ENCODE data around the gene KHDC1. TPM values are rescaled to one million over a fixed set of nuclear protein-coding genes. Genes with fewer than 3 reads are reported as not detected.
A peak's percentile ranks its signal among the peaks of the same experiment; 100 is the strongest.
"Not testable (repeated sequence)": the region's sequence is repeated elsewhere in the genome, so short reads cannot be mapped to it uniquely, and the experiment has no call there.

The KHDC1 gene, protein sequence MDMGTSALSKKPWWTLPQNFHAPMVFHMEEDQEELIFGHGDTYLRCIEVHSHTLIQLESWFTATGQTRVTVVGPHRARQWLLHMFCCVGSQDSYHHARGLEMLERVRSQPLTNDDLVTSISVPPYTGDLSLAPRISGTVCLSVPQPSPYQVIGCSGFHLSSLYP
- 5.1 and 5.2 TPM in 2 replicates for total RNA-seq

DNA sequence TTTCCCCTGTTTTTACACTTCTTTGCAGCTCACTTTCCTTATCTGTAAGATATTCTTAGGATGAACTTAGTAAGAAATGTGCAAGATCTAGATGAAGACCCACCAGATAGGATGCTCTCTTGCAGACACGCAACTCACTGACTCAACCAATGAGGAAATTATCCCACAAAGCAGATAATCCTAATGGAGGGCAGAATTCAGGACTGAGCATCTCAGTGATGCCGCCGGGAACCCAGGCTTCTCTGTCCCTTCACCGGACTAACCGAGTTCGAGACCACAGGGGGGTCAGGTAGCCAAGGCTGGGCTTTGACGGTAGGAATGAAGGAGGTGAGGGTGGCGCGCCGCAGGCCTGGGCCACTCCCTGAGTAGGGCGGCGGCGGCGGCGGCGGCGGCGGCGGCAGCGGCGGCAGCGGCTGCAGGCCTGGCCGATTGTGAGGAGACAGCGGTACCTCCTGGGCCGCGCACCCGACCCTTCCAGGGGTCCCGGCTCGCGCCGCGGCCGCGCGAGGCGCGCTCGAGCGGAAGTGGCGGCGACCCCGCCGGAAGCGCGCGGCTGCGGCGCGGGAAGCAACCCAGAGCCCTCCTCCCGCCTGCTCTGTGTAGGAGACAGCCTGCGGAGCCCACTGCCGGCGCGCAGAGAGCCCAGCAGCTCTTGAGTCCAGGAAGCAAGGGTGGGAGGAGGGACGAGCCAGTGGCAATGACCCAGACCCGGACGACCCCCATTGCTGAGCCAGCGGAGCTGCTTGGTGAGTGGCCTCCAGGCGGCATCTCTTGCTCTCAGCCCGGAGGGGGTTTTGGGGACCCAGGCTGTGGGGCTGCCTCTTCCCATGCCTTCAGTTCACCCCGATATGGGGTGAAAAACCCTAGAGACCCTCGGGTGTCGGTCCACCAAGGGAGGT, at the start of gene KHDC1:
Gene KHDC1, minus strand, starts transcription at position 526 of the 899 bp plus-strand sequence. CDS start 20,679 bp downstream, outside the sequence.
- intact Hi-C loops (cut with micrococcal nuclease): loop anchor here (2.0 kb wide), 2 partner anchors 46 to 642 kb away; no protein-coding TSS in a partner anchor
- Mint-ChIP-seq H3K27me3 (no peaks in the 10 kb centered on the region), H3K27ac (peak within 1 kb of the TSS; percentile 83), H3K9me3 (no peaks in the 10 kb centered on the region), H3K4me1 (peaks cover 29% of the 10 kb centered on the region), H3K36me3 (ENCODE audit: low read depth) (peaks cover 28% of the 10 kb centered on the region), H3K4me3 (peak within 1 kb of the TSS; percentile 86)
- DNase-seq: peak; percentile 89

DNA sequence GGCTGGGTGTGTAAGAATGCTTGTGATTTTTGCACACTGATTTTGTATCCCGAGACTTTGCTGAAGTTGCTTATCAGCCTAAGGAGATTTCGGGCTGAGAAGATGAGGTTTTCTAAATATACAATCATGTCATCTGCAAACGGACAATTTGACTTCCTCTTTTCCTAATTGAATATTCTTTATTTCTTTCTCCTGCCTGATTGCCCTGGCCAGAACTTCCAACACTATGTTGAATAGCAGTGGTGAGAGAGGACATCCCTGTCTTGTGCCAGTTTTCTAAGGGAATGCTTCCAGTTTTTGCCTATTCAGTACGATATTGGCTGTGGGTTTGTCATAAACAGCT, 47.5 kb upstream of the KHDC1 start:
- H3K4me3 Mint-ChIP-seq: peak overlapping the region; percentile 98
- peak overlapping the region; percentile 87 for H3K27ac Mint-ChIP-seq
- H3K4me1 Mint-ChIP-seq: peaks cover 27% of the 10 kb centered on the region
- H3K36me3 Mint-ChIP-seq (ENCODE audit: low read depth); intact Hi-C loops (cut with micrococcal nuclease); DNase-seq; H3K9me3 Mint-ChIP-seq: not testable (repeated sequence)
- peaks cover 38% of the 10 kb centered on the region for H3K27me3 Mint-ChIP-seq

DNA sequence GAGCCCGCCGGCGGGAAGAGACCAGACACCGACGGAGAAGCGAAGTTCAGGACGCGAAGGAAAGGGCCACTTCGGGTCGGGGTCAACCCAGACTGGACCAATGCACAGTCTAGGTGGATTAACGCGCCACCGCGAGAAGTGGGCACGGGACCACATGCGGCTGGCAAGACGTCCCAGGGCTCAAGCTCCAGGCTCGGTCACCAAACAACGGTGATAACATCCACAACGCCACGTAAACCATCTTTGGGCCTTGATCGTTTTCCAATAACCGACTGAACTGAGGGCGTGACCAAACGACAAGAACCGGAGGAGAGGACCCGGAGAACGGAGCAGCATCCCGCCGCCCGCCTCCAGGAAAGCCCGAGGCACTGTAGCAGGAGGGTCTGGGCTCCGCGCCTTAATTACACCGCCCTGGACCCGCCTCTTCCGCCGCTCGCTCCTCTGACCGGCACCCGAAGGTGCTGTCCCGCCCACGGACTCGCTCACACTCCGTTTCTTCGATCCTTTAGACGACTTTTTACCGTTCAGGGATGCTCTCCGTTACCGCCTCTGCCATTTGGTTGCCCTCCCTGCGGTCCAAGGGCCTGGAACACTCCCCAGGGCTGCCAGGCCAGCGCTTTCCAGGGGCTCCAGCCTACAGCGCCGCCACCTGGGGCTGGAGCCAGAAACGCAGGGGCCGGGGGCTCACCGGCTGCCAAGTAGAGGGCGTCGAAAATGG, 46.9 kb upstream of the KHDC1 start:
- peaks cover 5% of the 10 kb centered on the region for H3K36me3 Mint-ChIP-seq (ENCODE audit: low read depth)
- H3K4me3 Mint-ChIP-seq: peak overlapping the region; percentile 98
- peak overlapping the region; percentile 87 for H3K27ac Mint-ChIP-seq
- peaks cover 7% of the 10 kb centered on the region for H3K9me3 Mint-ChIP-seq
- intact Hi-C loops (cut with micrococcal nuclease): loop anchor here (2.0 to 5.0 kb wide), 2 partner anchors 47 to 688 kb away; partner anchors contain the start of genes KCNQ5 and KHDC1
- peaks cover 33% of the 10 kb centered on the region for H3K27me3 Mint-ChIP-seq
- peak; percentile 87 for DNase-seq
- peaks cover 27% of the 10 kb centered on the region for H3K4me1 Mint-ChIP-seq

DNA sequence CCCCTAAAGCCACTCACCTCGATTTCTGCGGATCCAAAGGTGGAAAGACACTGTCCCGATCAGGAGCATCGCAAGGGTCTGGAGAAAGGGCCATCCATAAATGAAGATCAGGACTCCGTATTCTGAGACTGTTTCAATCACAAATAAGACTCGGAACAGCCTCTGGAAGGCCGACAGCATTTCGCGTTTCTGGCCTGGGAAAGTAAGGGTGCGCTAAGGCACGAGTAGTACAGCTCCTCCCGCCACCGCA, 46.5 kb upstream of the KHDC1 start:
- Mint-ChIP-seq H3K4me1 (peaks cover 27% of the 10 kb centered on the region), H3K4me3 (peak overlapping the region; percentile 98), H3K27me3 (peaks cover 30% of the 10 kb centered on the region), H3K27ac (peak overlapping the region; percentile 87), H3K9me3 (peaks cover 7% of the 10 kb centered on the region), H3K36me3 (ENCODE audit: low read depth) (peaks cover 5% of the 10 kb centered on the region)
- DNase-seq: no peak
- intact Hi-C loops (cut with micrococcal nuclease): loop anchor here (2.0 to 5.0 kb wide), 2 partner anchors 47 to 687 kb away; partner anchors contain the start of genes KCNQ5 and KHDC1

DNA sequence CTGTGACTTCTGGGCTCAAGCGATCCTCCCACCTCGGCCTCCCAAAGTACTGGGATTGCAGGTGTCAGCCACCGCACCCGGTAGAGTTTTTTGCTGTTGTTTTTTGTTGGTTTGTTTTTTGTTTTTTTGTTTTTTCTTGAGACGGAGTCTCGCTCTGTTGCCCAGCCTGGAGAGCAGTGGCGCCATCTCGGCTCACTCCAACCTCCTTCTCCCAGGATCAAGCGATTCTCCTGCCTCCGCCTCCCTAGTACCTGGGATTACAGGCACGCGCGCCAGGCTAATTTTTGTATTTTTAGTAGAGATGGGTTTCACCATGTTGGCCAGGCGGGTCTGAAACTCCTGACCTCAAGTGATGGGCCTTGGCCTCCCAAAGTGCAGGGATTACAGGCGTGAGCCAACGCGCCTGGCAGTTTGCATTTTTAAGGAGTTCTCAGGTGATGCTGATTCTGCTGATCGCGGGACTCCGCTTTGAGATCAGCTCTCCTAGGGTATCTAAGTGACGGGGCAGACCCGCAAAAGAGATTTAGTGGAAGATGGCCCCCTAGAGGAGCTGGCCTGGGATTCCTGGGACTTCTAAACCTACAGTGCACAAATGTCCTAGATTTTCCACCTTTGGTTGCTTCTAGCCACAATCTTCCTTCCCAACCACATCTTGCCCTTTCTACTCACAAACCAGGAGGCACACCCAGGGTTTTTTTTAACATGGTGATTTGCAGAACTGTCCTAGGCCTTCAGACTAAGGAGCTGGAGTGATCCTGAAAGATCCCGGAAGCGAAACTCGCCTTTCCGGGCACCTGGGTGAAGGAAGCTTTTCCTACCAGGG, 45.9 kb upstream of the KHDC1 start:
- H3K9me3 Mint-ChIP-seq: peaks cover 7% of the 10 kb centered on the region
- H3K27ac Mint-ChIP-seq: peak overlapping the region; percentile 87
- DNase-seq: no peak
- intact Hi-C loops (cut with micrococcal nuclease): loop anchor here (2.0 to 5.0 kb wide), 2 partner anchors 46 to 687 kb away; partner anchors contain the start of genes KCNQ5 and KHDC1
- H3K36me3 Mint-ChIP-seq (ENCODE audit: low read depth): peaks cover 5% of the 10 kb centered on the region
- peaks cover 27% of the 10 kb centered on the region for H3K27me3 Mint-ChIP-seq
- peaks cover 27% of the 10 kb centered on the region for H3K4me1 Mint-ChIP-seq
- H3K4me3 Mint-ChIP-seq: peak overlapping the region; percentile 98

DNA sequence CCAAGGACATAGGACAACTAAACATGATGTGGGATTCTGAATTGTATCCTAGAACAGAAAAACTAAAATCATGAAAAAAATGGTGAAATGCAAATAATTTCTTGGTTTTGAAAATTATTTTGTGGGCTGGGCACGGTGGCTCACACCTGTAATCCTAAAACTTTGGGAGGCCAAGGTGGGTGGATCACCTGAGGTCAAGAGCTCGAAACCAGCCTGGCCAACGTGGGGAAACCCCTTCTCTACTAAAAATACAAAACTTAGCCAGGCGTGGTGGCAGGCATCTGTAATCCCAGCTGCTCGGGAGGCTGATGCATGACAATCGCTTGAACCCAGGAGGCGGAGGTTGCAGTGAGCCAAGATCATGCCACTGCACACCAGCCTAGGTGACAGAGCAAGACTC, 40.8 kb upstream of the KHDC1 start:
- H3K4me1 Mint-ChIP-seq; intact Hi-C loops (cut with micrococcal nuclease); DNase-seq; H3K27me3 Mint-ChIP-seq; H3K27ac Mint-ChIP-seq; H3K9me3 Mint-ChIP-seq; H3K36me3 Mint-ChIP-seq (ENCODE audit: low read depth); H3K4me3 Mint-ChIP-seq: not testable (repeated sequence)

DNA sequence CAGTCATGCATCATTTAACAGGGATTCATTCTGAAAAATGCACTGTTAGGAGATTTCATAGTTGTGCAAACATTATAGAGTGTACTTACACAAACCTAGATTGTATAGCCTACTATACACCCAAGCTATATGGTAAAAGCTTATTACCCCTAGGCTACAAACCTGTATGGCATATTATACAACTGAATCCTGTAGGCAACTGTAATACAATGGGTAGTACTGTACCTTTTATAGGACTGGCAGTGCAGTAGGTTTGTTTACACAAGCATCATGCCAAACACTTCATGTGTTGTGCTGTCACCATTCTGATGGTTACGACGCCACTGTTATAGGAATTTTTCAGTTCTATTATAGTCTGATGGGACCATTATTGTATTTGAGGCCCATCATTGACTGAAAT, 39.3 kb upstream of the KHDC1 start:
- peaks cover 14% of the 10 kb centered on the region for H3K36me3 Mint-ChIP-seq (ENCODE audit: low read depth)
- no peak overlapping the region for H3K4me3 Mint-ChIP-seq
- DNase-seq: no peak
- H3K4me1 Mint-ChIP-seq: peaks cover 7% of the 10 kb centered on the region
- intact Hi-C loops (cut with micrococcal nuclease): no loop called here
- H3K27ac Mint-ChIP-seq: no peak overlapping the region
- no peaks in the 10 kb centered on the region for H3K9me3 Mint-ChIP-seq
- no peaks in the 10 kb centered on the region for H3K27me3 Mint-ChIP-seq

DNA sequence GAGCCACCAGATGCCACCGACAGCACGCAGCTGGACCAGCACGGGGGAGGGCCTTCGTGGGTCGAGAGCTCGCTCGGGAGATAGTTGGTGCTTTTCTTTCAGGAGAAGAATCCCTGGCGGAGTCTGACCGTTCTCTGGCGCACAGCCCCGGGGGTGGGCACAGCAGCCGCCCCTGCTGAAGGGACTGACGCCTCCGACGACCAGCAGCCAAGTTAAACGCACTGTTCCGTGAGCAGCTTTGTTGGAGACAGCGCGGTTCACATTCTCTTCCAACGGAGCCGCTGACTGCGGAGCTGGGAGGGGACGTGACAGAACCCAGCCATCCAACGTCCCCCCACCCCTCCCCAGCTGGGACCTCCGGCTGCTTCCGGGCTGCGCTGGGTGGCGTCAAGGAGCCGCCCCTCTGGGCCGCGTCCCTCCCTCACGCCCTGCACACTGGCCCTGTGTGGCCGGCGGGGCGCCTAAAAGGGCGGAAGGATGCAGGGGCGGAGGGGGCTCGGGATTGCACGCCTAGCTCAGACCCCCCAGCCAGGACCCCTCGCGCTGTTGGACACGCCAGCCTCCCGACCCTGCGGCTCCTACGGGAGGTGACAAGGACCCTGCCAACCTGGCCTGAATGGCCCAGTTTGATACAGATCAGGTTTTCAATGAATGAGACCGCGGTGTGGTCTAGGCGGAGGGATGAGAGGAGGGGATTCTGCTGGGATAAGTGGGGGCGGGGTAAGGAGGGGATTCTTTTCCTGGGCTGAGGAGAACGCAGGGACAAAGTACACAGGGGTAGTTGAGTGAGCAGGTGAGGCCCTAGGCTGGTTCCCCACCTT, 36.4 kb upstream of the KHDC1 start:
- no peak overlapping the region for H3K27ac Mint-ChIP-seq
- H3K4me1 Mint-ChIP-seq: peaks cover 2% of the 10 kb centered on the region

DNA sequence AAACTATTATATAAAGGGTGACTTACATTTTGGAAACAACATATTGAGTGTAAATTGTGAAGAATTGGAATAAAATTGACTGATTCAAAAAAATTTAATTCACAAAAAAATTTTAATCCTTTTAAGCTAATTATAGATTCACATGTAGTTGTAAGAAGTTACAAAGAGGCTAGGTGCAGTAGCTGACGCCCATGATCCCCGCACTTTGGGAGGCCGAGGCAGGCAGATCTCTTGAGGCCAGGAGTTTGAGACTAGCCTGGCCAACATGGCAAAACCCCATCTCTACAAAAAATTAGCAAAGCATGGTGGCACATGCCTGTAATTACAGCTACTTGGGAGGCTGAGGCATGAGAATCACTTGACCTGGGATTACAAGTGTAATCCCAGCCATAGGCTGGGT, 30.3 kb upstream of the KHDC1 start:
- H3K4me3 Mint-ChIP-seq: no peak overlapping the region
- H3K36me3 Mint-ChIP-seq (ENCODE audit: low read depth): peaks cover 10% of the 10 kb centered on the region
- DNase-seq: no peak
- H3K4me1 Mint-ChIP-seq: no peaks in the 10 kb centered on the region
- H3K27ac Mint-ChIP-seq: no peak overlapping the region
- H3K9me3 Mint-ChIP-seq: peaks cover 3% of the 10 kb centered on the region
- H3K27me3 Mint-ChIP-seq: no peaks in the 10 kb centered on the region
- intact Hi-C loops (cut with micrococcal nuclease): no loop called here

More for the DNA sequence above, 36.4 kb upstream of the KHDC1 start:
- no peak for DNase-seq
- peaks cover 3% of the 10 kb centered on the region for H3K9me3 Mint-ChIP-seq
- H3K36me3 Mint-ChIP-seq (ENCODE audit: low read depth): peaks cover 16% of the 10 kb centered on the region
- no peak overlapping the region for H3K4me3 Mint-ChIP-seq
- H3K27me3 Mint-ChIP-seq: no peaks in the 10 kb centered on the region
- intact Hi-C loops (cut with micrococcal nuclease): no loop called here

DNA sequence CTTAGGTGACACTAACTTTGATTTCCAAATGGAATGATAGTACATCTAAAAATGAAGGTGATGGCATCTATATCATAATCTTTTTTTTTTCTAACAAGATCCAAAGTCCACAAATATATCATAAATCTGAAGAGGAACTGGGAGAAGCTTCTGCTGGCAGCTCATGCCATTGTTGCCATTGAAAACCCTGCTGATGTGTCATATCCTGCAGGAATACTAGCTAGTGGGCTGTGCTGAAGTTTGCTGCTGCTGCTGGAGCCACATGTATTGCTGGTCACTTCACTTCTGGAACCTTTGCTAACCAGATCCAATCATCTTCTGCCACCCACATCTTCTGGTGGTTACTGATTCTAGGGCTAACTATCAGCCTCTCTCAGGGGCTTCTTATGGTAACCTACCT, 27.4 kb upstream of the KHDC1 start:
- Mint-ChIP-seq H3K27ac (no peak overlapping the region), H3K36me3 (ENCODE audit: low read depth) (peaks cover 7% of the 10 kb centered on the region), H3K9me3 (peaks cover 3% of the 10 kb centered on the region), H3K27me3 (no peaks in the 10 kb centered on the region), H3K4me3 (no peak overlapping the region), H3K4me1 (no peaks in the 10 kb centered on the region)
- no peak for DNase-seq
- intact Hi-C loops (cut with micrococcal nuclease): no loop called here

DNA sequence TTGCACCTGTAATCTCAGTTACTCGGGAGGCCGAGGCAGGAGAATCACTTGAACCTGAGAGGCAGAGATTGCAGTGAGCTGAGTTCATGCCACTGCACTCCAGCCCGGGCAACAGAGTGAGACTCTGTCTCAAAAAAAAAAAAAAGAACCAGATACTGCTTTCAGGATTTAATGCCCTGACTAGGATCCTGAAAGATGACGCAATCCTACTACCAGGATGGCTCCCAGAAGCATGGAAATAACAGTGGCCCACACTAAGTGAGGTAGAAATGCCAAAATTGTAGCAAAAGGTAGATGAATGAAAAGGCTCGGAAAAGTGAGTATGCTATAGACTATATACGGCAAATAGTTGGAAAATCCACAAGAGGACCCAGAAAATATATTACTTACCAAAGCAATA, 23.8 kb upstream of the KHDC1 start:
- no peaks in the 10 kb centered on the region for H3K4me1 Mint-ChIP-seq
- no peaks in the 10 kb centered on the region for H3K27me3 Mint-ChIP-seq
- H3K36me3 Mint-ChIP-seq (ENCODE audit: low read depth): peaks cover 6% of the 10 kb centered on the region
- intact Hi-C loops (cut with micrococcal nuclease): loop anchor here (10.0 kb wide), 1 partner anchor 328 kb away; no protein-coding TSS in a partner anchor
- DNase-seq: no peak
- no peak overlapping the region for H3K4me3 Mint-ChIP-seq
- no peaks in the 10 kb centered on the region for H3K9me3 Mint-ChIP-seq
- H3K27ac Mint-ChIP-seq: no peak overlapping the region

DNA sequence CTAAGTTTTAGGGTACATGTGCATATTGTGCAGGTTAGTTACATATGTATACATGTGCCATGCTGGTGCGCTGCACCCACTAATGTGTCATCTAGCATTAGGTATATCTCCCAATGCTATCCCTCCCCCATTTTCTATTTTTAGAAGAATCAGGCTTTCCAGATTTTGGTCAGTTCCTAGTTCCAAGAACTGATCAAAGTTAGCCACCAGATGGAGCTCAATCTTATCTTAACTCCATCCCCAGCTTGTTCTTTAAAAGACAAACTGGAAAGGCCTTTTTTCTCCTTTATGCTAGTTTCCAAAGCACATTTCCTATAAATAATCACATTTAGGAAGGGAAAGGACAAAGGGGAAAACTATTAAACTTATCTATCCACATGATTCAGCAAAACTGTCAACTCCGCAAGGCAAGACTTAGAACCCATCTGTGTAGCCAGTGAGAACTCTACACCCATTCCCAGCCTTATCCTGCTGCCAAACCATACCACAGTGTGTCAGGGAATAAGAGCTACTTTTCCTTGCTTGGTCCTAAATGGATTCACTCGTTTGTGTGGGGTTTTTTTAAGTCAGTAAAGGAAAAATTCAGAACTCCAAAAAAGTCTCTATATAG, 22.8 kb upstream of the KHDC1 start:
- H3K36me3 Mint-ChIP-seq (ENCODE audit: low read depth): peaks cover 5% of the 10 kb centered on the region
- no peaks in the 10 kb centered on the region for H3K9me3 Mint-ChIP-seq
- H3K4me3 Mint-ChIP-seq: no peak overlapping the region
- H3K4me1 Mint-ChIP-seq: no peaks in the 10 kb centered on the region
- no peak overlapping the region for H3K27ac Mint-ChIP-seq
- intact Hi-C loops (cut with micrococcal nuclease): loop anchor here (1.0 to 10.0 kb wide), 2 partner anchors 41 to 329 kb away; no protein-coding TSS in a partner anchor
- no peak for DNase-seq
- no peaks in the 10 kb centered on the region for H3K27me3 Mint-ChIP-seq
